ENCODE measurements around the gene PRPF39. TPM values are rescaled to one million over a fixed set of nuclear protein-coding genes. Genes with fewer than 3 reads are reported as not detected.
"Not testable (repeated sequence)": the region's sequence is repeated elsewhere in the genome, so short reads cannot be mapped to it uniquely, and the experiment has no call there.

The PRPF39 gene
- total and polyA plus RNA-seq, 4 donors: 3.1 to 25.1 (median 15.1) TPM

DNA sequence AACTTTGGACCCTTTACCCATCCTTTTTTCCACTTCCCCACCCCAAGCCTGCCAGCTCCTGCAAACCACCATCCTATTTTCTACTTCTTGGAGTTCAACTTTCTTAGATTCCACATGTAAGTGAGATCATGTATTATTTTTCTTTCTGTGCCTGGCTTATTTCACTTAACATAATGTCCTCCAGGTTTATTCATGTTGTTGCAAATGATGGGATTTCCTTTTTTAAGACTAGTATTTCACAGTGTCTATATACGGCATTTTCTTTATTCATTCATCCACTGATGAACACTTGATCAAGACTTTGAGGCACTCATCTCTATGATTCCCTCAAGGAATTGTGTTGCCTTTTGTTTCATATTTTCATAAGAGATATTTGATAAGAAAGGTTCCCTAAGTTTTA, 5.6 kb upstream of the PRPF39 start:
- no peak for TF ChIP-seq HNF4A (conservative IDR thresholded peaks at IDR 0.05)
- no peak for TF ChIP-seq JUND (IDR thresholded peaks at IDR 0.05)
- TF ChIP-seq GABPA (IDR thresholded peaks at IDR 0.05 in 1 of 2, conservative IDR thresholded peaks at IDR 0.05 in 1 of 2): no peak
- no peak for TF ChIP-seq YY1 (IDR thresholded peaks at IDR 0.05)
- TF ChIP-seq, protein P1, sequence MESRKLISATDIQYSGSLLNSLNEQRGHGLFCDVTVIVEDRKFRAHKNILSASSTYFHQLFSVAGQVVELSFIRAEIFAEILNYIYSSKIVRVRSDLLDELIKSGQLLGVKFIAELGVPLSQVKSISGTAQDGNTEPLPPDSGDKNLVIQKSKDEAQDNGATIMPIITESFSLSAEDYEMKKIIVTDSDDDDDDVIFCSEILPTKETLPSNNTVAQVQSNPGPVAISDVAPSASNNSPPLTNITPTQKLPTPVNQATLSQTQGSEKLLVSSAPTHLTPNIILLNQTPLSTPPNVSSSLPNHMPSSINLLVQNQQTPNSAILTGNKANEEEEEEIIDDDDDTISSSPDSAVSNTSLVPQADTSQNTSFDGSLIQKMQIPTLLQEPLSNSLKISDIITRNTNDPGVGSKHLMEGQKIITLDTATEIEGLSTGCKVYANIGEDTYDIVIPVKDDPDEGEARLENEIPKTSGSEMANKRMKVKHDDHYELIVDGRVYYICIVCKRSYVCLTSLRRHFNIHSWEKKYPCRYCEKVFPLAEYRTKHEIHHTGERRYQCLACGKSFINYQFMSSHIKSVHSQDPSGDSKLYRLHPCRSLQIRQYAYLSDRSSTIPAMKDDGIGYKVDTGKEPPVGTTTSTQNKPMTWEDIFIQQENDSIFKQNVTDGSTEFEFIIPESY (IDR thresholded peaks at IDR 0.05): no peak
- TF ChIP-seq, protein P2, sequence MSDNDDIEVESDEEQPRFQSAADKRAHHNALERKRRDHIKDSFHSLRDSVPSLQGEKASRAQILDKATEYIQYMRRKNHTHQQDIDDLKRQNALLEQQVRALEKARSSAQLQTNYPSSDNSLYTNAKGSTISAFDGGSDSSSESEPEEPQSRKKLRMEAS (IDR thresholded peaks at IDR 0.05): no peak
- no peak for TF ChIP-seq RXRA (IDR thresholded peaks at IDR 0.05)
- Histone ChIP-seq H3K4me1 (ENCODE audit: control insufficient read depth in 4 of 4, insufficient read depth in 4 of 4, low read length in 3 of 4) (peaks cover 0 to 5% (median 2%) of the 10 kb centered on the region in 4 donors), H3K4me3 (ENCODE audit: low read depth in 1 of 3, low read length in 3 of 3) (no peak overlapping the region), H3K9ac (ENCODE audit: low read depth in 1 of 2, low read length in 2 of 2) (no peak overlapping the region), H3K27ac (ENCODE audit: low read depth in 1 of 2, low read length in 2 of 2) (no peak overlapping the region), H3K9me3 (ENCODE audit: control insufficient read depth in 4 of 4, low read length in 3 of 4) (no peaks in the 10 kb centered on the region), H3K36me3 (ENCODE audit: control insufficient read depth in 4 of 4, insufficient read depth in 3 of 4, low read depth in 1 of 4, low read length in 3 of 4) (peaks cover 0 to 2% (median under 1%) of the 10 kb centered on the region in 4 donors), H3K27me3 (ENCODE audit: control insufficient read depth in 4 of 4, insufficient read depth in 4 of 4, low read length in 3 of 4) (no peaks in the 10 kb centered on the region)
- DNase-seq (ENCODE audit: low spot score): no peak
- WGBS: 93% methylated on average over 1 of the region's 1 CpG

DNA sequence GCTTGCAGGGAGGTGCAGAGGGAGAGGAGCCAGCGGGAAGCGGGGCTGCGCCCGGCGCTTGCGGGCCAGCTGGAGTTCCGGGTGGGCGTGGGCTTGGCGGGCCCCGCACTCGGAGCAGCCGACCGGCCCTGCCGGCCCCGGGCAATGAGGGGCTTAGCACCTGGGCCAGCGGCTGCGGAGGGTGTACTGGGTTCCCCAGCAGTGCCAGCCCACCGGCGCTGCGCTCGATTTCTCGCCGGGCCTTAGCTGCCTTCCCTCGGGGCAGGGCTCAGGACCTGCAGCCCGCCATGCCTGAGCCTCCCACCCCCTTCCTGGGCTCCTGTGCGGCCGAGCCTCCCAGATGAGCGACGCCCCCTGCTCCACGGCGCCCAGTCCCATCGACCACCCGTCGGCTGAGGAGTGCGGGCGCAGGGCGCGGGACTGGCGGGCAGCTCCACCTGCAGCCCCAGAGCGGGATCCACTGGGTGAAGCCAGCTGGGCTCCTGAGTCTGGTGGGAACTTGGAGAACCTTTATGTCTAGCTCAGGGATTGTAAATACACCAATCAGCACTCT, 3.4 kb upstream of the PRPF39 start:
- H3K4me3 ChIP-seq (ENCODE audit: low read depth in 1 of 3, low read length in 3 of 3); DNase-seq (ENCODE audit: low spot score); H3K36me3 ChIP-seq (ENCODE audit: control insufficient read depth in 4 of 4, insufficient read depth in 3 of 4, low read depth in 1 of 4, low read length in 3 of 4); H3K27ac ChIP-seq (ENCODE audit: low read depth in 1 of 2, low read length in 2 of 2); H3K27me3 ChIP-seq (ENCODE audit: control insufficient read depth in 4 of 4, insufficient read depth in 4 of 4, low read length in 3 of 4); H3K9ac ChIP-seq (ENCODE audit: low read depth in 1 of 2, low read length in 2 of 2); H3K9me3 ChIP-seq (ENCODE audit: control insufficient read depth in 4 of 4, low read length in 3 of 4): not testable (repeated sequence)
- WGBS: 98% methylated on average over 40 of the region's 40 CpGs
- peaks cover 0 to 20% (median 12%) of the 10 kb centered on the region in 4 donors for H3K4me1 ChIP-seq (ENCODE audit: control insufficient read depth in 4 of 4, insufficient read depth in 4 of 4, low read length in 3 of 4)

DNA sequence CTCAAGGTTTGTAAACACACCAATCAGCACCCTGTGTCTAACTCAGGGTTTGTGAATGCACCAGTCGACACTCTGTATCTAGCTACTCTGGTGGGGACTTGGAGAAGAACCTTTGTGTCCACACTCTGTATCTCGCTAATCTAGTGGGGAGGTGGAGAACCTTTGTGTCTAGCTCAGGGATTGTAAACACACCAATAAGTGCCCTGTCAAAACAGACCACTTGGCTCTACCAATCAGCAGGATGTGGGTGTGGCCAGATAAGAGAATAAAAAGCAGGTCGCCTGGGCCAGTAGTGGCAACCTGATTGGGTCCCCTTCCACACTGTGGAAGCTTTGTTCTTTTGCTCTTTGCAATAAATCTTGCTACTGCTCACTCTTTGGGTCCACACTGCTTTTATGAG, 2.8 kb upstream of the PRPF39 start:
- not testable (repeated sequence) for H3K9me3 ChIP-seq (ENCODE audit: control insufficient read depth in 4 of 4, low read length in 3 of 4); H3K27ac ChIP-seq (ENCODE audit: low read depth in 1 of 2, low read length in 2 of 2); H3K27me3 ChIP-seq (ENCODE audit: control insufficient read depth in 4 of 4, insufficient read depth in 4 of 4, low read length in 3 of 4); H3K36me3 ChIP-seq (ENCODE audit: control insufficient read depth in 4 of 4, insufficient read depth in 3 of 4, low read depth in 1 of 4, low read length in 3 of 4); DNase-seq (ENCODE audit: low spot score); H3K9ac ChIP-seq (ENCODE audit: low read depth in 1 of 2, low read length in 2 of 2); H3K4me3 ChIP-seq (ENCODE audit: low read depth in 1 of 3, low read length in 3 of 3)
- 95% methylated on average over 3 of the region's 3 CpGs for WGBS
- H3K4me1 ChIP-seq (ENCODE audit: control insufficient read depth in 4 of 4, insufficient read depth in 4 of 4, low read length in 3 of 4): peaks cover 0 to 25% (median 13%) of the 10 kb centered on the region in 4 donors

DNA sequence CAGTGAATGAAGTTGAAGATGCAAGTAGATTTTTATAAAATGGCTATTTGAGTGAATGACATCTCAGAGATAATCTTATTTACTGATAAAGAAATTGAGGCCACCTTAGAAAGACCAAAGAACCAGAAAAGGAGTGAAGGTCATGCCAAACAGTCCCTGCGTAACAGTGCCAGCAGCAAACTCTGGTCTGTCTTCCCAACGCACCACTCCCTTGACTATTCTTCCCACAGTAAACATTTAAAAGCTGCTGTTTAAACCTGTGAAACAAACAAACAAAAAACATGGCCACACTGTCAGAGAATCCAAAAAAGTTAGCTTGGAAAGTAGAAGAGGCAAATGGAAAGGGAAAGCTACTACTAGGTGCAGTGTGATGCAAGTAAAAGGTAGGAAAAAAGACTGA, 1.5 kb upstream of the PRPF39 start:
- no peak overlapping the region for H3K9ac ChIP-seq (ENCODE audit: low read depth in 1 of 2, low read length in 2 of 2)
- no peaks in the 10 kb centered on the region for H3K36me3 ChIP-seq (ENCODE audit: control insufficient read depth in 4 of 4, insufficient read depth in 3 of 4, low read depth in 1 of 4, low read length in 3 of 4)
- no peaks in the 10 kb centered on the region for H3K9me3 ChIP-seq (ENCODE audit: control insufficient read depth in 4 of 4, low read length in 3 of 4)
- no peaks in the 10 kb centered on the region for H3K27me3 ChIP-seq (ENCODE audit: control insufficient read depth in 4 of 4, insufficient read depth in 4 of 4, low read length in 3 of 4)
- WGBS: 40% methylated on average over 2 of the region's 2 CpGs
- TF ChIP-seq HNF4A (conservative IDR thresholded peaks at IDR 0.05): no peak
- no peak for TF ChIP-seq TAF1 (conservative IDR thresholded peaks at IDR 0.05)
- TF ChIP-seq HNF4G (IDR thresholded peaks at IDR 0.05): no peak
- TF ChIP-seq, protein P3, sequence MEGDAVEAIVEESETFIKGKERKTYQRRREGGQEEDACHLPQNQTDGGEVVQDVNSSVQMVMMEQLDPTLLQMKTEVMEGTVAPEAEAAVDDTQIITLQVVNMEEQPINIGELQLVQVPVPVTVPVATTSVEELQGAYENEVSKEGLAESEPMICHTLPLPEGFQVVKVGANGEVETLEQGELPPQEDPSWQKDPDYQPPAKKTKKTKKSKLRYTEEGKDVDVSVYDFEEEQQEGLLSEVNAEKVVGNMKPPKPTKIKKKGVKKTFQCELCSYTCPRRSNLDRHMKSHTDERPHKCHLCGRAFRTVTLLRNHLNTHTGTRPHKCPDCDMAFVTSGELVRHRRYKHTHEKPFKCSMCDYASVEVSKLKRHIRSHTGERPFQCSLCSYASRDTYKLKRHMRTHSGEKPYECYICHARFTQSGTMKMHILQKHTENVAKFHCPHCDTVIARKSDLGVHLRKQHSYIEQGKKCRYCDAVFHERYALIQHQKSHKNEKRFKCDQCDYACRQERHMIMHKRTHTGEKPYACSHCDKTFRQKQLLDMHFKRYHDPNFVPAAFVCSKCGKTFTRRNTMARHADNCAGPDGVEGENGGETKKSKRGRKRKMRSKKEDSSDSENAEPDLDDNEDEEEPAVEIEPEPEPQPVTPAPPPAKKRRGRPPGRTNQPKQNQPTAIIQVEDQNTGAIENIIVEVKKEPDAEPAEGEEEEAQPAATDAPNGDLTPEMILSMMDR (IDR thresholded peaks at IDR 0.05; ENCODE audit: low read depth, low read length, missing input control): no peak
- TF ChIP-seq, protein P4, sequence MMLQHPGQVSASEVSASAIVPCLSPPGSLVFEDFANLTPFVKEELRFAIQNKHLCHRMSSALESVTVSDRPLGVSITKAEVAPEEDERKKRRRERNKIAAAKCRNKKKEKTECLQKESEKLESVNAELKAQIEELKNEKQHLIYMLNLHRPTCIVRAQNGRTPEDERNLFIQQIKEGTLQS (IDR thresholded peaks at IDR 0.05): no peak
- TF ChIP-seq, protein P2 (IDR thresholded peaks at IDR 0.05): no peak
- no peak for TF ChIP-seq RAD21 (IDR thresholded peaks at IDR 0.05)
- no peak for DNase-seq (ENCODE audit: low spot score)
- no peak overlapping the region for H3K27ac ChIP-seq (ENCODE audit: low read depth in 1 of 2, low read length in 2 of 2)
- H3K4me3 ChIP-seq (ENCODE audit: low read depth in 1 of 3, low read length in 3 of 3): no peak overlapping the region
- peaks cover 0 to 27% (median 13%) of the 10 kb centered on the region in 4 donors for H3K4me1 ChIP-seq (ENCODE audit: control insufficient read depth in 4 of 4, insufficient read depth in 4 of 4, low read length in 3 of 4)

All from liver (tissue), 9 donors.